Measurements from ENCODE around the gene TBC1D1.

TBC1D1 gene

DNA sequence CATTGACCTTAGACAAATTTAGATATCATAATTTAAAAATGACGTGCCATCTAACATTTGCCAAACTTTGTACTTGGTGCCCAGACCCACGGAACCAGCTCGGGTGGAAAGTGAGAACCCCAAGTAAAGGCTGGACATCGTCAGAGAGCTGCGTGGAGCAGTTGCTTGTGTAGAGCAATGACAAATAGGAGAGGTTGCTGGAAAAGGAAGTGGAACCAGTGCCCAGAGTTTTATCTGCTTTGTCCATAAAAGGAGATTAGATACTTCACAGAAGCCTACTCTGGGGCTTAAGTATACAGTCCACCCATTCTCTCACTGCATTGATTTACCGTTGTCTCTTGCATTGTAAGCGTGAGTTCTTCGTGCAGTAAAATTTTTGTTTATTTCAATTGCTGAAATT lies 5.4 kb upstream of the TBC1D1 start:
- TF ChIP-seq ZNF8 (CRISPR knock-in tag; IDR thresholded peaks at IDR 0.05): no peak
- TF ChIP-seq ZFP3 (CRISPR knock-in tag; IDR thresholded peaks at IDR 0.05): no peak
- TF ChIP-seq OSR1 (CRISPR knock-in tag; IDR thresholded peaks at IDR 0.05): no peak
- TF ChIP-seq CSDC2 (CRISPR knock-in tag; IDR thresholded peaks at IDR 0.05): no peak
- TF ChIP-seq ARNTL (CRISPR knock-in tag; IDR thresholded peaks at IDR 0.05; ENCODE audit: borderline replicate concordance, low read depth): no peak
- no peak for TF ChIP-seq ZFP30 (CRISPR knock-in tag; IDR thresholded peaks at IDR 0.05)
- no peak for ATAC-seq

DNA sequence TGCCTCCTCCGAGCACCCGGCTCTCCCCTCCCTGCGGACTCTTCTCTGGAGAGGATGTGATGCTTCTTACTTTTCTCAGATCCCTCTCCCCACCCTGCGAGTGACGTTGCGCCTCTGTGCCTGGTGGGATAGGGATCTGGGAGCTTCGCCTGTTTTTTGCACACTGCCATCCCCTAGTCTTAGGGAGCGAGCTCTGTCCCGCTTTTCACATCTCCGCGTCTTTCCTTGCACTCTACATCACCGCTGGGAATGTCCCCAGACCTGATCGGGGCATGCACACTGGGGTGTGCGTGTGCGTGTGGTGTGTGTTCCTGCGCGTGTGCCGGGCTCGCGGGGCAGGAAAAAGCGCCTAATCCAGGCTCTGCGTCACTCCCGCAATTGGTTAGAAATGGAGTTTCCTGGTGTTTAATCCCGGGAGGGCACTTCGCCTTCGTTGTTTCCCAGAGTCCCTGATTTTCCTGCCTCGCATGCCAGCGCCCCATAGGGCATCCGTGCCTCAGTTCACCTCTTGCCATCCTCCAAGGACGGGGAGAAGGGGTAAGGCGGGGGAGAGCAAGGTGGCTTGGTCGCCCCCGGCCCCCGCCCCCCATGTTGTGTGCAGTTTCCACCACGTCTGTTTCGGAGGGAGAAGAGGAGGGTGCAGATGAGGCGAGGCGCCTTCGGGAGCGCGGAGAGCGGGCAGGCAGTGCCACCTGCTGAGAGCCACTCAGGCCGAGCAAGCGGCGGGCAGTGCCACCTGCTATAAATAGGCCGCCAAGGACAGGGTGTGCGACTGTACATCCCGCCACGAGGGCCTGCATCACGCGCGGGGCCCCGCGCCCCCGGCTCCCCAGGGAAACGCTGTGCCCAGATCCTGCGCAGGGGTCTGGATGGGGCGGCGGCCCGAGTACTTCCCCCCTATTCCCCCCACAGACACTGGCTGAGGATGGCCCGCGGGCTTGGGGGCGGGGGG lies 759 bp upstream of the TBC1D1 start:
- ATAC-seq: peak; percentile 76

More for the DNA sequence above, 759 bp upstream of the TBC1D1 start:
- no peak for TF ChIP-seq ZFP3 (CRISPR knock-in tag; IDR thresholded peaks at IDR 0.05)
- TF ChIP-seq ISL1 (CRISPR knock-in tag; IDR thresholded peaks at IDR 0.05): no peak
- TF ChIP-seq TCF4 (CRISPR knock-in tag; IDR thresholded peaks at IDR 0.05; ENCODE audit: borderline replicate concordance): no peak
- TF ChIP-seq, protein P1, sequence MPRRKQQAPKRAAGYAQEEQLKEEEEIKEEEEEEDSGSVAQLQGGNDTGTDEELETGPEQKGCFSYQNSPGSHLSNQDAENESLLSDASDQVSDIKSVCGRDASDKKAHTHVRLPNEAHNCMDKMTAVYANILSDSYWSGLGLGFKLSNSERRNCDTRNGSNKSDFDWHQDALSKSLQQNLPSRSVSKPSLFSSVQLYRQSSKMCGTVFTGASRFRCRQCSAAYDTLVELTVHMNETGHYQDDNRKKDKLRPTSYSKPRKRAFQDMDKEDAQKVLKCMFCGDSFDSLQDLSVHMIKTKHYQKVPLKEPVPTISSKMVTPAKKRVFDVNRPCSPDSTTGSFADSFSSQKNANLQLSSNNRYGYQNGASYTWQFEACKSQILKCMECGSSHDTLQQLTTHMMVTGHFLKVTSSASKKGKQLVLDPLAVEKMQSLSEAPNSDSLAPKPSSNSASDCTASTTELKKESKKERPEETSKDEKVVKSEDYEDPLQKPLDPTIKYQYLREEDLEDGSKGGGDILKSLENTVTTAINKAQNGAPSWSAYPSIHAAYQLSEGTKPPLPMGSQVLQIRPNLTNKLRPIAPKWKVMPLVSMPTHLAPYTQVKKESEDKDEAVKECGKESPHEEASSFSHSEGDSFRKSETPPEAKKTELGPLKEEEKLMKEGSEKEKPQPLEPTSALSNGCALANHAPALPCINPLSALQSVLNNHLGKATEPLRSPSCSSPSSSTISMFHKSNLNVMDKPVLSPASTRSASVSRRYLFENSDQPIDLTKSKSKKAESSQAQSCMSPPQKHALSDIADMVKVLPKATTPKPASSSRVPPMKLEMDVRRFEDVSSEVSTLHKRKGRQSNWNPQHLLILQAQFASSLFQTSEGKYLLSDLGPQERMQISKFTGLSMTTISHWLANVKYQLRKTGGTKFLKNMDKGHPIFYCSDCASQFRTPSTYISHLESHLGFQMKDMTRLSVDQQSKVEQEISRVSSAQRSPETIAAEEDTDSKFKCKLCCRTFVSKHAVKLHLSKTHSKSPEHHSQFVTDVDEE (CRISPR knock-in tag; IDR thresholded peaks at IDR 0.05): no peak
- no peak for TF ChIP-seq ARNTL (CRISPR knock-in tag; IDR thresholded peaks at IDR 0.05; ENCODE audit: borderline replicate concordance, low read depth)
- TF ChIP-seq PATZ1 (CRISPR knock-in tag; IDR thresholded peaks at IDR 0.05; ENCODE audit: borderline replicate concordance): no peak
- no peak for TF ChIP-seq BACH2 (CRISPR knock-in tag; IDR thresholded peaks at IDR 0.05; ENCODE audit: borderline replicate concordance)
- TF ChIP-seq CREB5 (CRISPR knock-in tag; IDR thresholded peaks at IDR 0.05; ENCODE audit: low read depth): no peak
- no peak for TF ChIP-seq ZNF8 (CRISPR knock-in tag; IDR thresholded peaks at IDR 0.05)
- TF ChIP-seq POU6F1 (CRISPR knock-in tag; IDR thresholded peaks at IDR 0.05; ENCODE audit: borderline replicate concordance, low read depth): no peak
- TF ChIP-seq ZNF70 (CRISPR knock-in tag; IDR thresholded peaks at IDR 0.05): no peak
- TF ChIP-seq SNAI2 (CRISPR knock-in tag; IDR thresholded peaks at IDR 0.05): no peak
- TF ChIP-seq, protein P2, sequence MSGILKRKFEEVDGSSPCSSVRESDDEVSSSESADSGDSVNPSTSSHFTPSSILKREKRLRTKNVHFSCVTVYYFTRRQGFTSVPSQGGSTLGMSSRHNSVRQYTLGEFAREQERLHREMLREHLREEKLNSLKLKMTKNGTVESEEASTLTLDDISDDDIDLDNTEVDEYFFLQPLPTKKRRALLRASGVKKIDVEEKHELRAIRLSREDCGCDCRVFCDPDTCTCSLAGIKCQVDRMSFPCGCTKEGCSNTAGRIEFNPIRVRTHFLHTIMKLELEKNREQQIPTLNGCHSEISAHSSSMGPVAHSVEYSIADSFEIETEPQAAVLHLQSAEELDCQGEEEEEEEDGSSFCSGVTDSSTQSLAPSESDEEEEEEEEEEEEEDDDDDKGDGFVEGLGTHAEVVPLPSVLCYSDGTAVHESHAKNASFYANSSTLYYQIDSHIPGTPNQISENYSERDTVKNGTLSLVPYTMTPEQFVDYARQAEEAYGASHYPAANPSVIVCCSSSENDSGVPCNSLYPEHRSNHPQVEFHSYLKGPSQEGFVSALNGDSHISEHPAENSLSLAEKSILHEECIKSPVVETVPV (CRISPR knock-in tag; IDR thresholded peaks at IDR 0.05): no peak
- no peak for TF ChIP-seq ZNF565 (CRISPR knock-in tag; conservative IDR thresholded peaks at IDR 0.05; ENCODE audit: low read depth)
- TF ChIP-seq CSDC2 (CRISPR knock-in tag; IDR thresholded peaks at IDR 0.05): no peak
- no peak for TF ChIP-seq OSR1 (CRISPR knock-in tag; IDR thresholded peaks at IDR 0.05)
